NCI-H2227 (cell line): ENCODE data around the gene WNT10A.

ENCODE experiments used
- DNase-seq: peaks from one replicate; lab custom pipeline; 2025; ENCODE audit not compliant: unreplicated experiment; lab: John Stamatoyannopoulos, UW

The WNT10A gene

DNA sequence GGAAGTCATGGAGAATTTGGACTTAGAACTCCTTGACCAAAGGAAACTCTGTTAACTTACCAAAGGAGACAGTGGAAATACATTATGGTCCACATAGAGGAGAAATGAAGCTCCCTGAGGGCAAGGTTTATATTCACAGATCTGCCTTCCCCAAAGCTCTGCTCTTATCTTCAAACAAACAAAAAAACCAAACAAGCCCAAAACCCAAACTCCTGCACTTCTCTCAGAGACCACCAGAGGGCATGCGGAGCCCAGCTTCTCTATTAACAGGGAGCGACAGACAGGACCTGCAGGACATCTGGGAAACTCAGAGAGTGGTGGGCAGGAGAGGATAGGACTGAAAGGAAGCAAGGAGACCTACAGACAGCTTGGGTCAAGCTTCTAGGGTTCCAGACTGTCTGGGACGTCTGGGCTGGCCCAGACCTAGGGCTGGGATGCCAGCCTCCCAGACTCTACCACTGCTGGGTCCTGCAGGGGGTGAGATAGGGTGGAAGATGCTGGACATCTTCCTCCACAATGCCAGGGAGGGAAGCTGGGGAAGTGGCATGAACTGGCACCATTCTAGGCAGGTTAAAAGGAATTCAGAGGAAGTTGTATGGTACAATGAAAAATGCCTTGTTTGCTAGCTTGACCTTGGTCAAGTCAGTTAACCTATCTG is 4.0 kb upstream of the WNT10A start:
- peak; percentile 88 for DNase-seq

DNA sequence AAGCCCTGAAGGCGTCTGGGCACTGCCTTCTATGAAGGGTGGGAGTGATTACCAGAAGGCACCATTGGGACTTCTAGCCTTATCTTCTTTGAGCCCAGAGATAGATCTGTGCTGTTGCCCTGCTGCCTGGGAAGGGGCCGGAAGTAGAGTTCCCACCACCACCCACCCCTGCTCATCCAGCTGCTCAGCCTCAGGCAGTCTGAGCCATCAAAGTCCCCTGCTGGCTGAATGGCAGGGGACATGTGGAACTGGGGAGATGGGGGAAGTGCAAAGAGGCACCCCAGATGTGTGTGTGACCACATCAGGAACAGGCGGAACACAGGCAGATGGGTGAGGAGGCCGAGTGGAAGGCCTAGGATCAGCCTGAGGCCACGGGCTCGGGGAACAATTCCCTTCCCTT is 3.3 kb upstream of the WNT10A start:
- DNase-seq = no peak

DNA sequence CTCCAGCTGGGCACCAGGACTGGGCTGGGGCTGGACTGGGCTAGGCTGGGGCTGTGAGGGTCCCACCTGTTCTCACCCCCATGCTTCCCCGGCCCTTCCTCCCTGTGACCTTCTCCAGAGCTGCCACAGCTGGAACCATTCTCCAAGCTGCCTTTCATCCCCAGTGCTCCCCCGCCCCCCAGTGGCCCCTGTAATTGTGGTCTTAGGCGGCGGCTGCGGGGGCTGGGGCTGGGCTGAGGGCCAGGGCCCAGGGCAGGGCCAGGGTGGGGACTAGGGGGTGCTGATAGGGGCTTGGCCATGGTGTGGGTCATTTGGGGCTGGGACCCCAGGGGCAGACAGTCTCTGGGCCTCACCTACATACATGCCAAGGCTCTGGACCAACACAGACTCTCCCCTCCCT is 2.8 kb upstream of the WNT10A start:
- DNase-seq = no peak

- DNase-seq = no peak
Observed at GRCh38 chr2:218878486-218878885, 2.2 kb upstream of the WNT10A start.

GRCh38 chr2:218878926-218879761 is 1.5 kb upstream of the WNT10A start:
- peak; percentile 69 for DNase-seq

DNA sequence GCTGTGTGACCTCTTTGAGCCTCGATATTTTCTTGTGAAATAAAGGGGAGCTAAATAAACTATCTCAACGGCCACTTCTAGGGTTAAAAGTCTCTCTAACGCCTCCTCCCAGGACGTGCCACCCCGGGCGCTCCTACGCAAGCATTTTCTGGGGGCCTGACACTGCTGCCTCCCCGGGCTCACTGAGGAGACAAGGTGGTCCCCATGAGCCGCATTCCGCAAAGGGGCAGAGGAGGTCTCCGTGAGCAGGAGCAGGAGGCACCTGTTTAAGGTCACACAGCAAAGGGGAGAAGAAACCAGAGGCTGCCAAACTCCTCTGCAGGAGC is 913 bp upstream of the WNT10A start:
- no peak for DNase-seq

GRCh38 chr2:218880859-218881594 is 375 bp downstream of the WNT10A start:
- no peak for DNase-seq

- DNase-seq = no peak
Observed at GRCh38 chr2:218881744-218882460, 1.2 kb downstream of the WNT10A start.

- DNase-seq = no peak
Observed at GRCh38 chr2:218882461-218882816, 1.8 kb downstream of the WNT10A start.

DNA sequence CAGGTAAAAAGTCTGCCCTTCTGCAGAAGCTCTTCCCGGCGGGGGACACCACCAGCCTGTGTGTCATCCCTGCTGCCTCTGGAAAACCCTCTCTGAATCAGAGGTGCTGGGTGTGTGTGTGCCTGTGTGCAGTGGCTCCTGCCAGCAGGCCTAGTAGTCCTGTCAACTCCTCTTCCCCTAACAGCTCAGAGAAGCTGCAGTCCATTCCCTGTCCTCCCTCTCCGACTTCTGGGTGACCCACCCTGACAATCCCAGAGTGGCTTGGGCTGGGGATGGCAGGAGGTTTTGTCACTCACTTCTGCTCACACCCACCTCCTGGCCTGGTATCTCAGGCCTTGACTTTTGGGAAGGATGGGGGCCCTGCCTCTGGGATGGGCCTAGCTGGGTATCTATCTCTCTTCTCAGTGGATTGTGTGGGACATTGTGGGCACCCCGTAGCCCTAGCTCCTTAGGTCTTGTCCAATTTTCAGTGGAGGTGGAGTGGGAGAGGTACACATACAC is 2.3 kb downstream of the WNT10A start:
- no peak for DNase-seq

DNA sequence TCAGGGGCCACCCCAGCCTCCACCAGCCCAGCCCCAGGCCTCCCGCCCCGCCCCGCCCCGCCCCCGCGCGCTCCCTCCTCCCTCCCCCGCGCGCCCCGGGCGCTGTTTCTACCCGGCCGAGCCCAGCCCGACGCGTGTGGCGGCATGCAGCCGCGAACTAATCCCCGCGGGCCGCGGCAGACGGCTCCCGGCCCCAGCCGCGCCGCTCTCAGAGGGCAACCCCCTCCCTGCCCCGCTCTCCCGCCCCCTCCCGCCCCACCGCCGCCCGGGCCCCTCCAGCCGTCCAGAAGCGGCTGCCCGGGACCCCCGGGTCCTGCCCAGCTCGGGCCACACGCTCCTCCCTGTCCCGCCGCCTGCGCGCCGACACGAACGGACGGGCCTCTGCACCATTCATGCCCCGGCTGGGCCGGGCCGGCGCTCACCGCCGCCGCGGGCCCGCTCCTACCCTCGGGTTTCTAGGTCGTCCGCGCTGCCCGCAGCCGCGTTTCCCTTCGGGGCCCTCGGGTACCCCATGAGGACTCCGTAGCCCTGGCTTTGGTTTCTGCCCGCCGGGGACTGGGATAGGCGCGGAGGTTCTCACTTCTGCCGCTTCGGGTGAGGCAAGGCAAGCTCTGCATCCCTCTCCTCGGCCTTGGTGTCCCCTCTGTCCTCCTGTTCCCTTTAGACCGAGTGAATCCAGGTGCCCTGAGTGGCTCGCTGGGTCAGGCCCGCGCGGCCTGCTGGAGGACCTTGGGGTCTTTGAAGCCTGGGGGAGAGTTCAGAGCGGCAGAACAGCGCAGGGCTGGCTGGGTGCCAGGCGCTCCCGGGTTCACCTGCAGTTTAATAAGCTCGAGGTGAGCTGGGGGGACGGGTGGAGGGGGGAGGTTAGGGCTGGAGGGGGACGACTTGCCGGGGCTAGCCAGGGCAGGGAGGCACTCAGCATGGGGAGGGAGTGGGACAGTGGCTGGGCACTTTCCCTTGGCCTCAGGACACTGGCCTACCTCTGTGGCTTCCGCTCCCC is 3.1 kb downstream of the WNT10A start:
- DNase-seq = no peak

GRCh38 chr2:218884519-218884918 is 3.9 kb downstream of the WNT10A start:
- DNase-seq = no peak

GRCh38 chr2:218885981-218886947 is 5.6 kb downstream of the WNT10A start:
- DNase-seq = peak; percentile 75

- DNase-seq = no peak
Observed at GRCh38 chr2:218887079-218887478, 6.4 kb downstream of the WNT10A start.

- no peak for DNase-seq
Observed at GRCh38 chr2:218888341-218888740, 7.7 kb downstream of the WNT10A start.

GRCh38 chr2:218889937-218890336 is 9.3 kb downstream of the WNT10A start:
- no peak for DNase-seq

DNA sequence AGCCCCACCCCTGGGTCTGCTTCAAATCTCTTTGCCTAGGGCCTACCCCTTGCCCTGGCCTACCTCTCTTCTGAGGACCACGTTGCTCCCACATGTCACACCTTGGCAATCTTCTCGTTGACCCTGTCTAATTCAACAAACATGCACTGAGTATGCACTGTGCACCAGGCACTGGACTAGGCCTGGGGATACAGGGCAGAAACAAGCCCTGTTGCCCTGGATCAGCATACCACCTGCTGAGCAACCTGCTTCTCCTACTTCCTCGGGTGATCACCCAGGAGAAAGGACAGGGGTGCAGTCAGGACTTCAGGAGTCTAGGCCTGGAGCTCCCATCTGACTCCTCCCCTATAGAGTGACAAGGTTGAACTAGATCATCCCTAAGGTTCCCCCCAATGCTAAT is 9.7 kb downstream of the WNT10A start:
- no peak for DNase-seq

DNA sequence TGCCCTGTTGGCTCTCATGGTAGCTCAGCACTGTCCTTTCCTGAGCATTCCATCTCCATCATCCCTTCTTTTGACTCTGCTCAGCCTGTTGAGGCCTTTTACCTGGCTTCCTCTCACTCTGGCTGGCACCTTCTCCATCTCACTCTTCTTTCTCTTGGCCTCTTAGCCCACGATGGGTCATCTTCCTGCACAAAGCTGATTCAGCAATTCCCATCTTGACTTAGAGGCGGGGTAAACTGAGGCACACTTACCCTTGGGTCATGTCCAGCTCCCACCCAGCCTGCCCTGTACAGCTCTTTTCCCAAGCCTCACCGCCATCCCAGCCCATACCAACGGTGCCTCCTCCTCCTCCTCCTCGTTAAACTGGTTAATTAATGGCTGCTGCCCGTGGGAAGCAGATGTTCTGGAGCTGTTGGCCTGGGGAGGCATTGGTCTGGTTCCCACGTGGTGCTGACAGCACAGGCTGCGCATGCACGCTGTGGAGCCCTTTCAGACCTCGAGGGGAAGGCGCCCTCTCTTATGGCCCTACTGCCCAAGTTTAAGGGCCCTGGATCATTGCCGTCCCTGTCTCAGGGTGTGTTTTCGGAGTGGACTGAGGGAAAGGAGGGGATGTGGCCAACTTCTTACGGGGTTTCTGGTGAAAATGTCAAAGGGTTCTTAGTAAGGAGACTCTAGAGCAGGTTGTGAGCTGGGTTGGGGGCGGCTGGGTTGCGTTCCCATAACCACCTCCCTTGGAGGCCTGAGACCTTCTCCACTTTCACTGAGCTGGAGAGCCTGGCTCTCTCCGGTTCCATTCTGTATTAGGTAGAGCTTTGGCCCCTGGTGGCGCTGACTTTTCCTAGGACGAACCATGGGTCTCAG is 10.9 kb downstream of the WNT10A start:
- no peak for DNase-seq
